NCI-H187 treated with DMSO at 0.1 percent for 48 hours (cell line): Measurements from ENCODE around the gene EPS8L3.
A peak's percentile ranks its signal among the peaks of the same experiment; 100 is the strongest.

Experiments used
- DNase-seq: peaks from one replicate; lab custom pipeline; 2025; lab: John Stamatoyannopoulos, UW

EPS8L3 gene

DNA sequence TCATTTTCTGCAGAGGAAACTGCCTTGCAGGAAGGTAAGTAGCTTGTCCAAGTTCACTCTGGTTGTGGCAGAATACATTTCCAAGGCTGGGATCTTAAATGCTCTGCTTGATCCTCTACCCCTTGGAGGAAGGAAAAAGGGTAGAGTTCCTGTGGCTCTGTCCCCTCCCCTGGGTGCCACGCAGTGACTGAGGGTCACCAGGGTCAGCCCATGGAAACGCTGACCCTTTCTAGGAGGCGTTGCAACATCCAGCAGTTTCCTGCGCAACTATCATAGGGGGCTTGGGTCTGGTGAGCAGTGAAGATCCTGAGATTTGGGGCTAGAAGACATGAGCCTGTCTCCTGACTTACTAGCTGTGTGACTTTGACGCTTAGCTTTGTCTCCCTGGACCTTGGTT is 29.4 kb upstream of the EPS8L3 start:
- DNase-seq, result no peak

DNA sequence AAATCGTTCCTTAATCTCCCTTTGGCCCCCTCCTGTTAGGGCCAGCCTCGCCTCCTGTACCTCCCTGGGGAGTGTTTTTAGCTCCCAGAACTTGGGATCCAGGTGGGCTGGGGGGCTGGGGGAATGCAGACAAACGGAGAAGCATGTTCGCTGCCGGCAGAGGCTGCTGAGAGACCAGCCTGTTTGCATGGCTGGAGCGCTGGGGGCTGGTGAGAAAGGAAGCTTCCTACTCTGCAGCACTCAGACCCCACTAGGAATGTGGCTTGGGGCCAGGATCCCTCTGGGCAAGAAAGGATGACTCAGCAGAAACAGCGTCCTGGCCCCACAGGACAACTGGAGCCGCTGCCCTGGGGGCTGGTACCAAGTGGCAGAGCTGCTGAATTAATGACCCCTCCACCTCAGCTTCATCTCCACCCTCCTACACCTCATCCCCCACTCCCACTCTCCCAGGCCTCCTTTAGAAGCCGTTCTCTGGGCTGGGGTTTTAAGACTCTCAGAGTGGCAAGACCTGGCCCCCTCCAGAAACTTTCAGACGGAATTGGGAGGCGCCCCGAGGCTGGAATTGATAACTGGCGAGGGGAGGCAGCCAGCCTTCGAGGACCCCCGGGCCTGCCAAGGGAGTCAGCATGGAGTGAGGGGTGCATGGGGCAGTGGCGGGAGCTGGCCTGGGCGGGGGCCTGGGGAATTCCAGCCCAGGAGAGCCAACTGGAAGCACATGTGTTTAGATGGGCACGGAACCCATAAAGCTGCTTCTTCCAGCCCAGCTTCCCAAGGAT is 28.5 kb upstream of the EPS8L3 start:
- no peak for DNase-seq

DNA sequence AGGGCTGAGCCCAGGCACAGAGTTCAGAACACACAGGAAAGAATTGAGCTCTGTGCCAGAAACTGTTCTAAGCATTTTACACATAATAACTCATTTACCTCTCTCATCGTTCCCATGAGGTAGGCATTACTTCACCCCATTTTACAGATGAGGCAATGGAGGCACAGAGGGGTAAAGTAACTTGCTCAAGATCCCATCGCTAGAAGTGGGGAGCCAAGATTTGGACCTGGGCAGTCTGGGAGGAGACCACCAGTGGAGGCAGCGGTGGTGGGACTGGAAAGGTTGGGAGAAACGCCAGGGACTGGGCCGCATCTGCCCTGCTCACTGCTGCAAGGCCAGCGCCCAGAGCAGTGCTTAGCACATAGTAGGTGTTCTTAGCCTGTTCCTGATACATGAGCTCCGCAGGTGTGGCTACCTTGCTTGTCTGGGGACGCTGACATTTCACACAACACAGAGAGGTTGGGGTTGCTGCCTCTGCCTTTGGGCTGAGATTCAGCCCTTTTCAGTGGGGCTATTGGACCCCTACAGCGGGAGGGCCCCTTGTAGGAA is 27.8 kb upstream of the EPS8L3 start:
- no peak for DNase-seq

DNA sequence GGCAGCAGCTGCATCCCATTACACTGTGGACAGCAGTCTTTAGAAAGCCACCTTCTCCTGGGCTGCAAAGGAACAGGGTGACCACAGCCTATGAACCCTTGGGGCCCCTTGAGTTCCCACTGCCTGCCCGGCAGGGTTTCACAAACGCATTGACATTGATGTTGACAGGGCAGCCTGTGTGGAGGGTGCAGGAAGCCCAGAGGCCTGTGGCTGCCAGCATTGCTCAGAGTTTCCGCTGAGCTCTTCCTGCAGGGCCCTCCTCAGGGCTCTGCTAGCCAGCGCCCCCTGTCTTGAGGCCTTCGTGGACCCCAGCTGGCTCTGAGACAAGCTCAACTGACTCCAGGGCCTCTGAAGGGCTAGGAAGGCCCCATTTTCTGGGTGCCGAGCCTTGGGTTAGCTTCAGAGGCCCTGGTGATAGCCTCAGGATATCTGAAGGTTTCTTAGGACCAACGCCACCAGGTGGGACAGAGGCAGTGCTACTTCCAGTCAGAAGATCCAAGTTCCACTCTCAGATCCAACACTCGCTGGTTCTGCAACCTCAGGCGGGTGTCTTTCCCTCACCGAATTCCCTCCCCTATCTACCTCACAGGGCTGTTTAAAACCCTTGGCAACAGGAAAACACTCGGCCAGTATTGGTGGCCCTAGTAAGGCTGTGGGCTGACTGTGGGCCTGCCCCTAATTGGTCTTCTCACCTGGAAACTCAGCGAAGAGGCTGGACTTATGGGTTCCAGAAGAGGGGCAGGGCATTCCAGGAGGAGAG is 27.2 kb upstream of the EPS8L3 start:
- DNase-seq, result no peak

- DNase-seq, result no peak
Observed at GRCh38 chr1:109790329-109790728, 26.6 kb upstream of the EPS8L3 start.

- DNase-seq, result no peak
Observed at GRCh38 chr1:109789551-109790180, 25.9 kb upstream of the EPS8L3 start.

DNA sequence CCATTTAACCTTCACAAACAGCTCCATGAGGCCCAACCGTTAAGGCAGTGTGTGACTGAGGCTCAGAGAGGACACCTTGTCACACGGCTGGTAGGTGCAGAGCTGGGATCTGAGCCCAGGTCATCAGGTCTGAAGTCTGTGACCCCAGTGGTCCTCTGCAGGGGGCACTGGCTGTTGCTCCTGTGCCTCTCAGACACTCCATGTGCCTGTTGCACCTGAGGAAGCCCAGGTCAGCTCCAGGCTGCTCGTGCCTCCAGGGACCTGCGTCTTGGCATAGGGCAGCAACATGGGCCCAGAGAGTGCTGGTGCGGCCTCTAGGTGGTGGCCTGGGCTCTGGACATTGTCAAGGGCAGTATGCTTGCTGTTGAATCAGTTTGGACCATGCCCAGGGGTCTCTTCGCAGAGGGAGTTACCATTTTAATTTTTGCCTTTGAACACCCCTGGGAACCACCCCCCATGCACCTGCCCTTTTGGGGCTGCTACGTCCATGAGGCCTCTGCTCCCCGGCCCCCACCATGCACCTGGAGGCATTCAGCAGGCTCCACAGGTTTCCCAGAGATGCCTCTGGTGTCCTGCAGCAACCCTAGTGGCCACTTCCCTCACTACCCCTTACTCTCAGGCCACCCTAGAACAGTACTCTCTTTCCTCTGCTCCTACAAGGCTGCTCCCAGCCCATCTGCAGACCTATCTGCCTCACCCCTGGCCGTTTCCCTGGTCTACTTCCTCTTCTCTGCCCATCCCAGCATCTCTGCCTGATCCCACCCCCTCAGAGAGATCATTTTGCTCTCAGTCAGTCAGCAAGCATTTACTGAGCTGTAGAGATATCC is 25.2 kb upstream of the EPS8L3 start:
- DNase-seq, result no peak

- DNase-seq, result no peak
Observed at GRCh38 chr1:109787845-109788601, 24.3 kb upstream of the EPS8L3 start.

- DNase-seq, result no peak
Observed at GRCh38 chr1:109787211-109787844, 23.6 kb upstream of the EPS8L3 start.

DNA sequence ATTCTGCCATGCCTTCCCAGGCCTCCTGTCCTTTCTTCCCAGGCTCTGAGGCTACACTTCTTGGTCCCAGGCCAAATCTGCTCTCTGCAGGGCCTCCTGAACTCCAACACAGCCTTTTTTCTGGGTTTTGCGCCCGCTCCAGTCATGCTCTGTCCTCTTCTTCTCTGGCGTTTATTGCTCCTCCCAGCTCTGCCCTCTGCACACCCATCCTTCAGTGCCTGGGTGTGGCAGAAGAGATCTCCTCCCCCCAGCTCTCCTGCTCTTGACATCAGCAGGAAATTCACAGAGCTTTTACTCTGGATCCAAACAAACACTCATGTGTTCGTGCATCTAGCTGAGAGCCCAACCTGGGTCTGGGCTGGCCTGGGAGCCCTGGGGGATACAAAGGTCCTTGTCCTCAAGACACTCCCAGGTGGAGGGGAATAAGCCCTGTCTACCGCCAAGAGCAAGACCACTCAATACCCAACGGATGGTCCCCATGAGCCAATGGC is 22.9 kb upstream of the EPS8L3 start:
- peak; percentile 18 for DNase-seq

DNA sequence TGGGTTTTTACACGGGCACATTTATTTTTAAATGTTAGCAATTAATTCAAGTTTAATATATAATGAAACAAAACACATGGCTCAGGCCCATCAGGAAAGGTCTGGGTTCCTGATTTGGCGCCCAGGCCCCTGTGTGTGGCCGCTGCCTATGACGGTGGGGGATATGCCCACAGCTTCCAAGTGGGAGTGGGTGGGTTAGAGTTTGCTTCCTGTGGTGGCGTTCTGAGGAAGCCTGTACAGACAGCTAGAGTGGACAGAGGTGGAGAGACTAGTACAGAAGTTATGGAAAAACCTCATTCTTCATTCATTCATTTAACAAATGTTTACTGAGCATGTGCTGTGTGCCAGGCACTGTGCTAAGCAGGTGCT is 22.4 kb upstream of the EPS8L3 start:
- no peak for DNase-seq

GRCh38 chr1:109785446-109786111 is 21.9 kb upstream of the EPS8L3 start:
- DNase-seq, result no peak

GRCh38 chr1:109784551-109785252 is 21.0 kb upstream of the EPS8L3 start:
- DNase-seq, result no peak

- no peak for DNase-seq
Observed at GRCh38 chr1:109783436-109783835, 19.7 kb upstream of the EPS8L3 start.

GRCh38 chr1:109782927-109783326 is 19.2 kb upstream of the EPS8L3 start:
- no peak for DNase-seq

- no peak for DNase-seq
Observed at GRCh38 chr1:109782514-109782913, 18.8 kb upstream of the EPS8L3 start.

- no peak for DNase-seq
Observed at GRCh38 chr1:109781806-109782205, 18.1 kb upstream of the EPS8L3 start.

DNA sequence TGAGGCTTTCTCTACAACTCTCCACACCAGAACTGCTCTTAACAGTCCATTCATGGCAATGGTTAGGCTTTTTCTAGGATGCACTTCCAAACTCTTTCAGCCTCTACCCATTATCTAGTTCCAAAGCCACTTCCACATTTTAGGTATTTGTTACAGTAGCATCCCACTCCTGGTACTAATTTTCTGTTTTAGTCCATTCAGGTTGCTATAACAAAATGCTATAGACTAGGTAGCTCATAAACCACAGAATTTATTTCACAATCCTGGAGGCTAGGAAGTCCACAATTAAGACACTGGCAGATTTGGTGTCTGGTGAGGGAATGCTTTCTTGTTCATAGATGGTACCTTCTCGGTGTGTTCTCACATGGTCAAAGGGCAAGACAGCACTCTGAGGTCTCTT is 17.3 kb upstream of the EPS8L3 start:
- DNase-seq, result no peak

- no peak for DNase-seq
Observed at GRCh38 chr1:109777980-109778625, 14.4 kb upstream of the EPS8L3 start.
